AG04450 (cell line): ENCODE data around the gene GALNT11. TPM values are rescaled to one million over a fixed set of nuclear protein-coding genes. Genes with fewer than 3 reads are reported as not detected.

ENCODE experiments used
- CTCF ChIA-PET: fragments of 300-600, 350-600 bp; formaldehyde crosslinking; extraction: SDS; loops from one replicate; lab custom pipeline; 2022; ENCODE audit warnings: antibody characterized with exemption, inconsistent platforms; lab: Charles Lee
- POLR2A ChIA-PET: fragments of 350-600 bp; formaldehyde crosslinking; extraction: SDS; loops from one replicate; lab custom pipeline; 2021; ENCODE audit warnings: antibody characterized with exemption, inconsistent platforms; lab: Yijun Ruan, JAX
- DNase-seq: peaks from one replicate; pipeline ENCODE4 v3.0.0-alpha.2; 2011; ENCODE audit warnings: low read depth, low spot score
- H3K27ac ChIP-seq: one replicate; pipeline ENCODE4 v1.5.1; 2012; ENCODE audit warnings: low read depth, low read length, control low read depth
- H3K27me3 ChIP-seq: one replicate; pipeline ENCODE4 v1.6.0; 2012; ENCODE audit warnings: low read length; ENCODE audit not compliant: control insufficient read depth, insufficient read depth
- H3K4me3 ChIP-seq: 2 replicates; pipeline ENCODE4 v1.5.1; 2011; ENCODE audit warnings: mild to moderate bottlenecking, low read depth, low read length, control low read depth
- H3K9me3 ChIP-seq: 2 replicates; pipeline ENCODE4 v1.5.1; 2012; ENCODE audit warnings: low read length; ENCODE audit not compliant: control insufficient read depth, insufficient read depth
- CTCF ChIP-seq: IDR thresholded peaks from 2 replicates; pipeline ENCODE4 v1.5.1; 2011; ENCODE audit warnings: low read depth, low read length, control low read depth, inconsistent platforms
- polyA plus RNA-seq: library from polyadenylated mRNA; depleted of rRNA; stranded (reverse); fragments of >200 nt; gene quantifications from 2 replicates; pipeline ENCODE4 v1.2.3, GENCODE V29; 2011

GALNT11 gene
- polyA plus RNA-seq, 1 experiment: 37.6 TPM

- no peak for TF ChIP-seq CTCF
- no peaks in the 10 kb centered on the region for H3K27me3 ChIP-seq
- no peak overlapping the region for H3K4me3 ChIP-seq
- DNase-seq: no peak
- peaks cover 8% of the 10 kb centered on the region for H3K9me3 ChIP-seq
- H3K27ac ChIP-seq: no peak overlapping the region
- CTCF ChIA-PET: interaction anchor here (0.8 kb wide), 1 partner anchor 10 kb away, joined by 3 read pairs; no protein-coding TSS in a partner anchor
- POLR2A ChIA-PET: no interaction called here
Observed at GRCh38 chr7:152086513-152086912, 61.0 kb downstream of the GALNT11 start.

- Histone ChIP-seq H3K27ac (no peak overlapping the region), H3K4me3 (no peak overlapping the region), H3K27me3 (no peaks in the 10 kb centered on the region), H3K9me3 (peaks cover 8% of the 10 kb centered on the region)
- CTCF ChIA-PET: no interaction called here
- POLR2A ChIA-PET: no interaction called here
- TF ChIP-seq CTCF: no peak
- no peak for DNase-seq
Observed at GRCh38 chr7:152089183-152089582, 63.7 kb downstream of the GALNT11 start.

GRCh38 chr7:152090747-152091146 lies 65.3 kb downstream of the GALNT11 start:
- no peak overlapping the region for H3K27ac ChIP-seq
- peaks cover 8% of the 10 kb centered on the region for H3K9me3 ChIP-seq
- ChIA-PET POLR2A (no interaction called here), CTCF (no interaction called here)
- DNase-seq: no peak
- H3K4me3 ChIP-seq: no peak overlapping the region
- no peak for TF ChIP-seq CTCF
- H3K27me3 ChIP-seq: no peaks in the 10 kb centered on the region

- ChIA-PET CTCF (interaction anchor here (1.1 kb wide), 1 partner anchor 17 kb away, joined by 4 read pairs; no protein-coding TSS in a partner anchor), POLR2A (no interaction called here)
- Histone ChIP-seq H3K4me3 (no peak overlapping the region), H3K27me3 (no peaks in the 10 kb centered on the region), H3K9me3 (peaks cover 8% of the 10 kb centered on the region), H3K27ac (no peak overlapping the region)
- DNase-seq: no peak
- TF ChIP-seq CTCF: no peak
Observed at GRCh38 chr7:152093717-152094116, 68.2 kb downstream of the GALNT11 start.

- POLR2A ChIA-PET: no interaction called here
- no peak for TF ChIP-seq CTCF
- CTCF ChIA-PET: interaction anchor here (1.4 kb wide), 1 partner anchor 313 kb away, joined by 5 read pairs; no protein-coding TSS in a partner anchor
Observed at GRCh38 chr7:152095771-152096170, 70.3 kb downstream of the GALNT11 start.

More at GRCh38 chr7:152095771-152096170, 70.3 kb downstream of the GALNT11 start:
- H3K4me3 ChIP-seq: no peak overlapping the region
- no peaks in the 10 kb centered on the region; the same call in 1 of the 2 replicates for H3K9me3 ChIP-seq
- no peak overlapping the region for H3K27ac ChIP-seq
- no peak for DNase-seq
- no peaks in the 10 kb centered on the region for H3K27me3 ChIP-seq
